LNCAP (cell line): ENCODE results near the gene CAPN8.

Experiments used
- CTCF ChIP-seq: fragments of 450-650 bp; IDR thresholded peaks from 2 replicates; pipeline ENCODE4 v1.5.1; 2017; ENCODE audit warnings: mild to moderate bottlenecking

The CAPN8 gene

GRCh38 chr1:223500560-223501425, 164.7 kb downstream of the CAPN8 start:
- no peak for TF ChIP-seq CTCF

GRCh38 chr1:223496883-223497282, 168.6 kb downstream of the CAPN8 start:
- TF ChIP-seq CTCF: no peak

- TF ChIP-seq CTCF: no peak
These were observed 170.4 kb downstream of the CAPN8 start for GRCh38 chr1:223494926-223495645.

GRCh38 chr1:223492044-223492443, 173.5 kb downstream of the CAPN8 start:
- no peak for TF ChIP-seq CTCF
